ENCODE results near the gene AFG3L2. TPM values are rescaled to one million over a fixed set of nuclear protein-coding genes. Genes with fewer than 3 reads are reported as not detected.

AFG3L2 gene
- total and polyA plus RNA-seq, 2 experiments from 2014 or later, result 50.3 to 105 TPM

- TF ChIP-seq ZNF462 (CRISPR knock-in tag; IDR thresholded peaks at IDR 0.05) (no peak), STAT1 (IDR thresholded peaks at IDR 0.05; ENCODE audit: unreplicated experiment) (no peak), NANOG (IDR thresholded peaks at IDR 0.05; ENCODE audit: borderline replicate concordance) (no peak)
These were observed 71.8 kb downstream of the AFG3L2 start (continued) for GRCh38 chr18:12305211-12305610.

GRCh38 chr18:12304351-12305210 lies 72.4 kb downstream of the AFG3L2 start:
- H2AFZ ChIP-seq, result no peak overlapping the region
- Mint-ChIP-seq H3K27me3 (ENCODE audit: insufficient read depth, low read depth, poor library complexity) (peaks cover 41% of the 10 kb centered on the region), H3K27ac (no peak overlapping the region), H3K4me3 (no peak overlapping the region; the same call in 2 of the 3 replicates), H3K4me1 (peaks cover 32% of the 10 kb centered on the region), H3K9me3 (0 out of 3 replicates have a peak, but pooled peaks cover under 1% of the 10 kb centered on the region), H3K36me3 (ENCODE audit: low read depth) (peaks cover 4% of the 10 kb centered on the region)
- no peak overlapping the region for H3K4me2 ChIP-seq
- H3K4me1 ChIP-seq (ENCODE audit: insufficient read depth), result peaks cover 23% of the 10 kb centered on the region
- TF ChIP-seq CREB1 (CRISPR knock-in tag; IDR thresholded peaks at IDR 0.05; ENCODE audit: low read depth) (no peak), EZH2phosphoT487 (IDR thresholded peaks at IDR 0.05; ENCODE audit: unreplicated experiment) (no peak), EZH2 (IDR thresholded peaks at IDR 0.05; ENCODE audit: low read depth, unreplicated experiment) (no peak), ZNF462 (CRISPR knock-in tag; IDR thresholded peaks at IDR 0.05) (no peak), STAT1 (IDR thresholded peaks at IDR 0.05; ENCODE audit: unreplicated experiment) (no peak), JUNB (IDR thresholded peaks at IDR 0.05; ENCODE audit: unreplicated experiment) (no peak), ZNF331 (CRISPR knock-in tag; IDR thresholded peaks at IDR 0.05; ENCODE audit: low read depth) (no peak)
- DNase-seq (ENCODE audit: low spot score), result no peak
- peaks cover 10% of the 10 kb centered on the region for H3K79me2 ChIP-seq (replicated peaks; ENCODE audit: insufficient read depth)
- H4K20me1 ChIP-seq (replicated peaks; ENCODE audit: insufficient read depth), result no peaks in the 10 kb centered on the region; the same call in 1 of the 2 replicates
- H3K4me3 ChIP-seq, result no peak overlapping the region
- H3K9me2 ChIP-seq (ENCODE audit: insufficient read depth), result no peaks in the 10 kb centered on the region
- no peak overlapping the region for H3K27ac ChIP-seq (ENCODE audit: low read depth)
- H3K27me3 ChIP-seq (ENCODE audit: insufficient read depth), result peaks cover 32% of the 10 kb centered on the region
- H3K36me3 ChIP-seq (ENCODE audit: insufficient read depth), result no peaks in the 10 kb centered on the region
- peaks cover 21% of the 10 kb centered on the region for H3F3A ChIP-seq (replicated peaks; ENCODE audit: low read depth)
- ATAC-seq, result no peak
